SK-N-DZ (cell line): ENCODE data around the gene GRIK4.

Source experiments
- DNase-seq: peaks from one replicate; pipeline ENCODE4 v3.0.0-alpha.2; 2015; ENCODE audit warnings: low spot score

The GRIK4 gene

GRCh38 chr11:120505801-120506425 is 5.6 kb upstream of the GRIK4 start:
- DNase-seq = no peak

GRCh38 chr11:120509346-120510053 is 2.0 kb upstream of the GRIK4 start:
- no peak for DNase-seq

- no peak for DNase-seq
Observed at GRCh38 chr11:120510406-120511115, 987 bp upstream of the GRIK4 start.

GRCh38 chr11:120511820-120512738 is 531 bp downstream of the GRIK4 start:
- no peak for DNase-seq

- DNase-seq = no peak
Observed at GRCh38 chr11:120512739-120513435, 1.3 kb downstream of the GRIK4 start.

- peak; percentile 33 for DNase-seq
Observed at GRCh38 chr11:120513436-120514315, 2.1 kb downstream of the GRIK4 start.

- no peak for DNase-seq
Observed at GRCh38 chr11:120514541-120515121, 3.1 kb downstream of the GRIK4 start.

GRCh38 chr11:120515186-120515723 is 3.7 kb downstream of the GRIK4 start:
- no peak for DNase-seq

- peak; percentile 60 for DNase-seq
Observed at GRCh38 chr11:120516461-120517389, 5.2 kb downstream of the GRIK4 start.

- no peak for DNase-seq
Observed at GRCh38 chr11:120517390-120517761, 5.8 kb downstream of the GRIK4 start.

GRCh38 chr11:120517801-120518291 is 6.3 kb downstream of the GRIK4 start:
- DNase-seq = no peak

- DNase-seq = no peak
Observed at GRCh38 chr11:120518356-120518755, 6.8 kb downstream of the GRIK4 start.

GRCh38 chr11:120519474-120519873 is 7.9 kb downstream of the GRIK4 start:
- no peak for DNase-seq

- no peak for DNase-seq
Observed at GRCh38 chr11:120520091-120520822, 8.7 kb downstream of the GRIK4 start.

- DNase-seq = no peak
Observed at GRCh38 chr11:120521176-120521575, 9.6 kb downstream of the GRIK4 start.

GRCh38 chr11:120522021-120522420 is 10.5 kb downstream of the GRIK4 start:
- no peak for DNase-seq

GRCh38 chr11:120522736-120523135 is 11.2 kb downstream of the GRIK4 start:
- no peak for DNase-seq
